NCI-H226 (cell line): Measurements from ENCODE around the gene ZNF322.

Experiments used
- DNase-seq: peaks from one replicate; pipeline ENCODE4 v3.0.0-alpha.2; 2015

ZNF322 gene

DNA sequence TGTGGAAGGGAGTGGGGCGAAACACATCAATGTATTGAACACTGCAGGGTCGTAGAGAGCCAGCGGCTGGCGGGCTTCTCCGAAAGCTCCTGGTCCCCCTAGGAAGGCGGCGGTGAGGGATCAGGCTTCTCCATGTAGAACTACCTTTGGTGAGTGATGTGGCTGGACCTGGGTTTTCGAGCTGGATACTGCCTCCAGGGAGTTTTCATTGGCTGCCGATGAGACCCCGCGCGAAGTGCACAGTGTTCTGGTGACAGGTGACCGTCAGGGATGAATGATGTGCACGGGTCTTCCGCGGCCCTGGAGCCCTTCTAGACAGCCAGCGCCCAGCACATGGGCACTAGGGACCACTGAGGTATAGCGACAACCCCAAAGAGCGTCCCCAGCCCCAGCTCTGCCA is 46.3 kb downstream of the ZNF322 start:
- no peak for DNase-seq

DNA sequence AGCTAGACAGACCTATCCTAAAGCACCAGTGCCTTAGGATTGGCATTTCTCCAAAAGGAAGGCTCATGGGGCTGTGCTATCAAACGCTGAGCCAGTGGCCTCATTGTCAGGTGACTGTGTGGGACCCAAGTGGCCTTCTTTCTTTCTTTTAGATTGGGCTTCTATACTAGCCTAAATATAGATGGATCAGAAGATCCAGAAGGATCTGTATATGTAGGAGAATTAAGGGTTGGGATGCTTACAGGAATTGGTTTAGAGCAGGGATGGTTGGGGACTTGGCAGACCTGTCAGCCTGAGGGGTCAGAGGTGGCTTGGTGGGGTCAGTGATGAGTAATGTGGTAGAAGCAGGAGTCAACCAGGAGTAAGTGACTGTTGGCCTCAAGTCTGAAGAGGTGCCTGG is 47.9 kb downstream of the ZNF322 start:
- no peak for DNase-seq

DNA sequence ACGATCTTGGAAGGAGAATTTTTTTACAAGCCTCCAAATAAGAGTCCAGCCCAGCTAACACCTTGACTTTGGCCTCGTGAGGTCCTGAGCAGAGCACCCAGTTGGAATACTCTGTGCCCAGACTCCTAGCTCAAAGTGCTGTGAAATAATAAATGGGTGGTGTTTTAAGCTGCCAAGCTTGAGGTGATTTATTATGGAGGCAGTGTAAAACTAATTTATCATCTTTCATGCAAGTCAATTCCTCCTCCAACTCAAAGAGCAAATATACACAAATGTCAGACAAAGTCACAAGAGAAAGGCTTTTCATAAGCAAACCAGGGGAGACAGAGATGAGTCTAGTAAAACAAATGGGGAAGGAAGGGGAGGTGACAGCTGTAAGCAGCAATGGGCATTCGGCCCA is 50.1 kb downstream of the ZNF322 start:
- DNase-seq, result no peak

DNA sequence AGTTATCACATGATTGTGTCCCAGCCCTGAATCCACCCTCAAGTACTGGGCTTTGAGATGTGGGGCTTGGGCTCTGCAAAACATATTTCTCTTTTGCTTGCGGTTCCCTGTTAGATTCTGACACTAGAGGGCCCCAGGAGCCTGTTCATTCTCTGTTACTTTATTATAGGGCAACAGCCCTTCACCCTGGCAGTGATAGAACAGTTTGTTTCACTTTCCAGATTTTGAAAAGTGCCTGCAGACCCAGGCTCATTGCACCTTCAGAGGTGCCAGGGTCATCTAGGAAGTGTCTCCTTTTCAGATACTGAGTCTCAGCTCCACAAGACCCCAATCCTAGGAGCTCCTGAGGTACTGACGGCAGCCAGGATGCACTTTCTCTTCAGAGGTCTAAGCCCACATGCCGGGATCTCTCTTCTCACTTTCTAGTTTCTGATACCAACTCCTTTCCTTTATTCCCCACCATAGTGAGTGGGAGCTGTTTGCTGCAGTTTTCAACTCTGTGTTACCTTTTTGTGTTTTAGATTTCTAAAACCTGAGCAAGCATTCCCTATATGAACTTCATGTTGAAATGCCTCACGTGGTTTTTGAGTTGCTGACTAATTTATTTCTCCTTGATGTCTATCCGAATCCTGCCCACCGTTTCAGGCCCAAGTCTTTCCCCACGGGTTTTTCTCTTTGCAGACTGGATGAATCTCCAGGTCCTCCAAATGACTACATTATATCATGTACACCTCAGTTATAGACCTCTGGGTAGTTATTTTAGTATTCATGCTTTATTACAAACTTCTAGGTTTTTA is 51.9 kb downstream of the ZNF322 start:
- DNase-seq, result peak; percentile 36

DNA sequence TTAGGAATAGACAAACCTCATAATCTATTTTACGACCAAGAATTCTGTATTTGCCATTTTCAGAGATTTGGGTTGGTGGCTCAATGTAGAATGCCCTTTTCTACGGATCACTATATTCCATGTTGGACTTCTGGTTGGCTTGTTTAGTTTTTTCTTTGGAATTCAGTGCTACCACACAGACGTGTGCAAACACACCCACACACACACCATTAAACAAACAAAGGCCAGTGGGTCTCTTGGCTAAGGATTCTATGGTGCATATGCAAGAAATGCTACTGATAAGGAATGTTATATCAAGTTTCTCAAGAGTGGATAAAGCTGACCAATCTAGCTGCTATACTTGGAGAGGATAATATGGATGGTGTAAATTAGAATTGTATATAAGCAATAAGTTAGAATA is 54.7 kb downstream of the ZNF322 start:
- no peak for DNase-seq

DNA sequence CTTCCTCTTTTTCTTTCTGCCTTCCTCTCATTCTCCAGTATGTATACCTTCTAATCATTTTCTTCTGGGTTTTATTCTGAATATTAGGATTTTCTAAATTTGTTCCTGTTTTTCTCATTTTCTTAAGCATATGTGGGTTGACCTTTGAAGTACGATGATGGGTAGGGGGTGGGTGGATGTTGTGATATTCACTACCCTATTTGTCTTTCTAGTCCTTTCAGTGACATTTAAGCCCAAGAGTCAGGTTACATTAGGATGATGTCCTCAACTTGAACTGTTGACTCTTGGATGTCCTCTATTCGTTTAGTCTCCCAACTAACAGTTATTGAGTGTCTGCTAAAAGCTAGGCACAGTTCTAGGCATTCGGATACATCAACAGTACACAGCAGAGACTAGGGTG is 55.5 kb downstream of the ZNF322 start:
- DNase-seq, result no peak

DNA sequence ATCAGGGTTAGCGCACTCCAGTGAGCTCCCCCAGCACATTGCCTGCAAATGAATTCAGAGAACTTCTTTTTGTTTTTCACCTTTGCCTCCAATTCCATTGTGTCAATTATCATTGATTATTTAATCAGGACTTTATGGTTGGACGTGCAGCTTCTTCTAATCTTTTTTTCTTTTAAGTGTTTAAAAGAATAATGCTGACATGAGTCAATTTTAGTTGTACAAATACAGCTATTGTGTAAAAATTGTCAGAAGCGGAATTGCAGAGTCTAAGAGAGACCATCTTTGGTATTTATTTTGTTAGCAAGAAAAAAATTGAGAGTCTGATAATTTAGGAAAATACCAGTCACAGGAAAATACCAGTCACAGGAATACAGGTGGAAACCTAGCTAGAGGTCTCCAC is 57.3 kb downstream of the ZNF322 start:
- DNase-seq, result no peak

DNA sequence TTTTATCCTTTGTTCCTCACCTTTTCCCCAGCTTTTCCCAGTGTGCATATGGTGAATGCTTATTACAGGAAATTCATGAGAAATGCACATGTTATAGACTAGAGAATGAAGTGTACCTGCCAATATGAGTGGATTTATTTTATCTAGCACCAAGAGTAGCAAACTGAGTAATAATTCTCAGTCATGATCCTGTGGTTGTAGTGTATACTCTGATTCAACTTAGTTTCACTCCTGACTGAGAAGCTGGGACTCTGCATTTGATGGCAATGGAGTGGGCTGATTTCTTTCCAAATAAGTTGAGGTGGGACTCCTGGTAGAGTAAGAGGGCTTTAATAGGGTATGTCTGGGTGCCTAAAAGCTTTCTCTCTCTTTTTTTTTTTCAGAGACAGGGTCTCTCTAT is 58.8 kb downstream of the ZNF322 start:
- no peak for DNase-seq

DNA sequence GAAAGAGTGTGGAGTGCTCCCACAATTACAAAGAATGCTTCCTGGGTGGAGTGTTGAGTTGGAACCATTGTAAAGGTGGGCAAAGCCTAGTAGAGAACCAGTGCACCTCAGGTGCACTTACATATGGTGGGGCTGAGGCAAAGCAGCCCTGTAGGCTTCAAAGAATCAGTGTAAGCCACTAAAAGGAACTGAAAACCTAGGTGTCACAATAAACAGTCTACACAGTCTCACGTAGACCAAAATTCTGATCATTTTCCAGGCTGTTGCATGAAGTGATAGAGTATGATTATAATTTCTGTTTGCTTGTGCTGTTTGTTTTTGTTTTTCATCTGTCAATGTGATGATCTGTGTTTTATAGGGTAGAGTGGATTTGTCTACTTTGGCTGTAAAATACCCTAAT is 60.0 kb downstream of the ZNF322 start:
- no peak for DNase-seq

DNA sequence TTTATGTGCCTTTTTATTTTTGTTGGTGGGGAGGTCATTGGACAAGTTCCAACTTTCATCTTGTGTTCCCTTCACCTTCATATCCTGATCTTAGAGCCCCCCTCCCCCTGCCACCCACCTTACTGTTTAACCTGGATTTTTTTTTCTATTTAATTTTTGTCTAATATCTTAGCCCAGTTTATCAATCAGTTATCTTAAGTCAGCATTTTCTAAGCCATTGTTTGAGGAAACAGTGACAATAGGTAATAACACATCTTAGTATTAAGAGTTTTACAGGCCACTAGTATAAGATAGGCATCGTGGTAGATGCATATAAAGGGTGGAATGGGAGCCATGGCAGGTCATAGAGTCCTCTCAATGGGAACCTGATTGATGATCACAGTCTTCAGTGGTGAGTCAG is 60.4 kb downstream of the ZNF322 start:
- DNase-seq, result no peak

DNA sequence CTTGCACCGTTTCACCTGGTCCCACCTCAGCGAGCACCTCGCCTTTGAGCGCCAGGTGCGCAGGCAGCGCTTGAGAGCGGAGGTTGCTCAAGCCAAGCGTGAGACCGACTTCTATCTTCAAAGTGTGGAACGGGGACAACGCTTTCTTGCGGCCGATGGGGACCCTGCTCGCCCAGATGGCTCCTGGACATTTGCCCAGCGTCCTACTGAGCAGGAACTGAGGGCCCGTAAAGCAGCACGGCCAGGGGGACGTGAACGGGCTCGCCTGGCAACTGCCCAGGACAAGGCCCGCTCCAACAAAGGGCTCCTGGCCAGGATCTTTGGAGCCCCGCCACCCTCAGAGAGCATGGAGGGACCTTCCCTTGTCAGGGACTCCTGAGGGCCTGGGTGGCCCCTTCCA is 61.3 kb downstream of the ZNF322 start:
- no peak for DNase-seq

DNA sequence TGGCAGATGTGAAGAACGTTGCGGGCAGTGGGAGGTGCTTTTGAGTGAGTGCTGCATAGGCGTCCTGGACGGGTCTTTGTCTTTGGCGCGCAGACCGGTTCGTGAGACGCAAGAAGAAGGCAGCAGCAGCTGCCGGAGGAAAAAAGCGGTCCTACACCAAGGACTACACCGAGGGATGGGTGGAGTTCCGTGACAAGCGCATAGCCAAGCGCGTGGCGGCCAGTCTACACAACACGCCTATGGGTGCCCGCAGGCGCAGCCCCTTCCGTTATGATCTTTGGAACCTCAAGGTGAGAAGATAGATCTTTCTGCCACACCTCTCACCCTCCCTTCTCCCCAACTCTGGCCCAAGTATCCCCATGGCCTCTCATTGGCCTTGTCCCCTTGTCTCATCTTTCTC is 61.7 kb downstream of the ZNF322 start:
- no peak for DNase-seq

DNA sequence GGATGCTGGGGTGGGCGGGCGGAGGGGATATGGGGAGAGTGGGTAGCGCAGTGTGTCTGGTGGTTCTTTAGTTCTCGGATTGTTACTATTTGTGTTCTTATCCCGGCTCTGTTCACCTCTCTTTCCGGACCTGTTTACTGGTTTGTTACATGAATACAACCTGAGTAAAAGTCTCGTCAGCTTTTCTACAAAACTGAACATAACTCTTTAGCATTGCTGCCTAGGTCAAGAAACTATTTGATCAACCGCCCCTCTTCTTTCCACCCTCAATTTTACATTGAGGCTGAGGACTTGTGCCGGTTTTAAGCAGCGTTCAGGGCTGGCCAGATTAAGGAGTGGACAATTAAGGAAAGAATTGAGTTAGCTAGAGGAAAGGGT is 62.2 kb downstream of the ZNF322 start:
- no peak for DNase-seq

DNA sequence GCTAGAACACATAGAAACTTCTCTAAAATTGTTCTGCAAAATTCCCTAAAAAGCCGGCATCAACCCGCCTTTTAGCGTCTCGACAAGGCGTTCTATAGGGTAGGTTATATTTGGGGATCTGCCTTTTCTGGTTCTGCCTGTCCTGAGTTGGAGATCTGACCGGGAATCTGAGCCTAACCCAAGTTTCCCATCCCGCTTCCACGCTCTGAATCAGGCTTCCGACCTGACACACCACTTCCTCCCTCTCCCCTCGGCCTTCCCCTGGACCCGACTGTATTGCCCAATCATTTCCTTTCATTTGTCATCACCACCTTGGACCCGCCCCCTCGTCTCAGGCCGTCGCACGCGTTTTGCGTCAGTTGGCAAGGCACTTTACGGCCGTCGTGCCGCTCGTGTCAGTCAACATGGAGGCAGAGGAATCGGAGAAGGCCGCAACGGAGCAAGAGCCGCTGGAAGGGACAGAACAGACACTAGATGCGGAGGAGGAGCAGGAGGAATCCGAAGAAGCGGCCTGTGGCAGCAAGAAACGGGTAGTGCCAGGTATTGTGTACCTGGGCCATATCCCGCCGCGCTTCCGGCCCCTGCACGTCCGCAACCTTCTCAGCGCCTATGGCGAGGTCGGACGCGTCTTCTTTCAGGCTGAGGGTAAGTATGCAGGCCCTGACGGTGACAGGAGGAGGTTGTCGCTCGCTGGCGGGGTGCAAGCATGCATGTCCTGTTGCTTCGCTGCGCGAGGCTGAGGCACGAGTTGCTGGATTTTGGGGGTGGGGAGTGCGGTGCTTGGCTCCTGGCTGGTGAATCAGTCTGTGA is 62.8 kb downstream of the ZNF322 start, which contains the start of gene ABT1:
Gene ABT1 (plus strand): TSS at position 375 of the 810 bp plus-strand sequence. CDS start 30 bp downstream, at position 405.
- peak; percentile 96 for DNase-seq

DNA sequence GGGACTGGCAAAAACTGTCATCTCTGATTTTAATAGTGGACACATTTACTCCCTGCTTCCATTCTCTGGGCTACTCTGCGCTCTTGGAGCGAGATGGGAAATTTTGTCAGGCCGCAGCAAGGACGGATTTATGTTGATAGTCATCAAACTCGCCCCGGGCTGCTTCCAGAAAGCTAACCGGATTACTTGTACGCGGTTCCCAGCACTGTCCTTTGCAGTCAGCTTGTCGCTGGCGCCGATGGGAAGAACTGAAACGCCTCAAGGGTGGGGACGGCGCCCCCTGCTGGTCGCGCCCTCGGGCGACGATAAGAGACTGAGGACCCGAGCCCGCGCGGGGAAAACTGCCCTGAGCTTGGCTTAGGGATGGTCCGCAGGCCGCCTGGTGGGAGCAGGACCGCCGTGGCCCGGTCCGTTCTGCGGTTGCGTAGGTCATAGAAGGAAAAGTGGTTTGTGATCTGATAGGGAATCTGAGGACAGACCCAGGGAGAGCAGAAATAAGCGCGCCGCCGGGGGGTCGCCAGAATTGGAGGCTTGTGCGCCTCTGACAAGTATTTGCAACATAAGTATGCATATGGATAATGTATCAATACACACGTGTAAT is 63.8 kb downstream of the ZNF322 start:
- DNase-seq, result peak; percentile 66

DNA sequence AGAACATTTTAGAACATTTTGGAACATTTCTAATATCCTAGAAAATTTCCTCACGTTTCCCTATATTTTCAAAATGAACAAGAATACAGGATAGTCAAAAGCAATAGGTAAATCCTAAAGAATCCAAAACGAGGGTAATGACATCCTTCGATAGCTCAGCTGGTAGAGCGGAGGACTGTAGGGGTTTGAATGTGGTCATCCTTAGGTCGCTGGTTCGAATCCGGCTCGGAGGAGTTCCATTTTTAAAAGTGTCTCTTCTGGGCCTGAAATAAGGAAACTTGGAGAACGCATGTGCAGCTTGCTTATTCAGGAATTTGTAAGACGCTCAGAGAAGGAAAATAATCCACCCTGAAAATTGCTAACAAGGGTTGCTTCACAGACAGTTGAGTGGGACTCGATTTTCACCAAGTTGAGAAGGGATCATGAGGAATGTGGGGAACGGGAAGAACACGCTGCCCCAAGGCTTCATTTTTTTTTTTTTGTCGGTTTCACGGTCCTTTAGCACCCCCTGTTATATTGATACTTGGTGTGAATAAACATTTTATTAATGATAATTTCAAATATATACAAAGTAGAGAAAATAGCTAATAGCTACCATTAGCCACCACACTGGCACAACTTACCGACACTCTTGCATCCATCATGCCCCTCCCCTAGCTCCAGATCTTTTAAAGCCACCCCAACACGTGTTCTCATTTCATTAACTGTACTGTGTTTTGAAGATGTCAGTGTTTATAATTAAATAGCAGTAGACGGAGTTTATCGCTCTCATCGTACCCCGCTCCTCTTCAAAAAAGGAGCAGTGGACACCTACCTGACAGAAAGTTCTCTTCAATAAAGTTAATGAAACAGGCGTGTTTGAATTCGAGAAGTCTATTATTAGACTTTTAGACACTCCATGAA is 64.6 kb downstream of the ZNF322 start:
- DNase-seq, result peak; percentile 75

DNA sequence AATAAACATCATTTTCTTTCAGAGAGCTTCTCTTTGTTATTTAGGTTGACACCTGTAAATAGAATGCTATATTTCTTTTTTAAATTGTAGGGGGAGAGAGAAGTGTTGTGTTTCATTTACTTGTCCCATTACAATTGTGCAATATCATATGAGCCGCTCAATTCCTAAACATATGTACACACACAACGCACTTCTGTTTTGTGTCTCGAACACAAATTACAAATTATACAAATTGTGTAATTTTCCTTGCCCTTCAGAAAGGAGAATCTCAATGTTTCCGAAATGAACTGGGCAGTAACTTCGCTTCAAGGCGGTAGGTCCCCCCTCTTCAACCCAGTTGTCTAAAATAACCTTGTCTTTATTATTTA is 65.4 kb downstream of the ZNF322 start:
- DNase-seq, result no peak

DNA sequence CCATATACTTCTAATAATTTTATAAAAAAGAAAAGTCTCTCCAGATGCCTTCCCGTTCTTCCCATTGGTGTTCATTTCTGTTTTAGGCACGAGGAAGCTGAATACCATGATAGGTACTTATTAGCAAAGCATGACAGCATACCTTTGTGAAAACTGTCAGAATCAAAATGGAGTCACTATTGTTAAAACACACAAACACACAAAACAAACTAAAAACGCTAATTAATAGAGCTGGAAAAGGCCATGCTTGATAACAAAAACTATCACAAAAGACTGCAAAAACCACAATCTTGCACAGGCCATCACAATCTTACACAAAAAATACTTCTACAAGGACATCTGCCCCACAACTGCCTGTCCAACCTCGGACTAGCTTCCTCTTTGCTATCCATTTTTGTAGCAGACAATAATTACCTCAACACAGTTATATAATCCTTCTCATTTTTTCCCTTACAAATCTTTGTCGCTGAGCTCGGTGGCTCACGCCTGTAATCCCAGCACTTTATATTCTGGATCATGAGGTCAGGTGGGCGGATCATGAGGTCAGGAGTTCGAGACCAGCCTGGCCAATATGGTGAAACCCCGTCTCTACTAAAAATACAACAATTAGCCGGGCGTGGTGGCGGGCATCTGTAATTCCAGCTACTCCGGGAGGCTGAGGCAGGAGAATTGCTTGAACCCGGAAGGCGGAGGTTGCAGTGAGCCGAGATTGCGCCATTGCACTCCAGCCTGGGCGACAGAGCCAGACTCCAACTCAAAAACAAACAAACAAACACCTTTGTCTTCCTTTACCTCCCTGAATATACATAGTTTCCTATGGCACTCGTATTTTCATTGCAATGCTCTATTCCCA is 66.0 kb downstream of the ZNF322 start:
- no peak for DNase-seq

DNA sequence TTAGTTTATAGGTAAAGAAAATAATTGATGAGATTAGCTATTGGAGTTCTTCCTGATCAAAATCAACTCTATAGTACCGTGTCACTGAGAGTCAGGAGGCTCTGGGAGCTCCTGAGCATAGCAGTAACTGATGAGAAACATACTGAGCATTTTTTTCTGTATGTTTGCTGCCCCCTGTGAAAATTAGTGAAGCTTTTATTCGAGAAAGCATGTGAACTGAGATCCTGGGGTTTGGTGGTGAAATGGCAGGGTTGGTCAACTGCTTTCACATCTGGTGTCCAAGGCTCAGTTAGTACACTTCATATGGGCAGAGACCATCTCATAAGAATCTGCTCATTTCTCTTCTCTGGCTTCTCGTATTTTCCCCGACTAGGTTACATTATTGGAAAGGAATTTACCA is 66.9 kb downstream of the ZNF322 start:
- DNase-seq, result no peak

DNA sequence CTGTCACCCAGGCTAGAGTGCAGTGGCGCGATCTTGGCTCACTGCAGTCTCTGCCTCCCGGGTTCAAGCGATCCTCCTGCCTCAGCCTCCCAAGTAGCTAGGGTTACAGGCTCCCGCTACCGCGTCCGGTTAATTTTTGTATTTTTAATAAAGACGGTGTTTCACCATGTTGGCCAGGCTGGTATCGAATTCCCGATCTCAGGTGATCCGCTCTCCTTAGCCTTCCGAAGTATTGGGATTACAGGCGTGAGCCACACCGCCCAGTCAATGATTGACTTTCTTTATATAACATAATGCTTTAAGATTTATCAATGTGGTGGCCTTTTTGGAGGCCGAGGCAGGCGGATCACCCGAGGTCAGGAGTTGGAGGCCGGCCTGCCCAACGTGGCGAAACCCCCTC is 70.6 kb downstream of the ZNF322 start:
- no peak for DNase-seq
